GM21786 (cell line): ENCODE data around the gene RBM39.

ENCODE experiments used
- ATAC-seq: cut with Tn5 transposase; IDR thresholded peaks from one replicate; pipeline ENCODE4 v1.9.1; 2021; ENCODE audit not compliant: unreplicated experiment

Gene RBM39

GRCh38 chr20:35680452-35681183, 61.4 kb downstream of the RBM39 start:
- no peak for ATAC-seq

GRCh38 chr20:35674921-35675320, 67.1 kb downstream of the RBM39 start:
- no peak for ATAC-seq

- ATAC-seq, result no peak
These were observed 68.2 kb downstream of the RBM39 start for GRCh38 chr20:35673884-35674283.

GRCh38 chr20:35669681-35670080, 72.4 kb downstream of the RBM39 start:
- ATAC-seq, result no peak

- ATAC-seq, result no peak
These were observed 72.8 kb downstream of the RBM39 start for GRCh38 chr20:35669221-35669620.

- no peak for ATAC-seq
These were observed 76.1 kb downstream of the RBM39 start for GRCh38 chr20:35665949-35666288.

GRCh38 chr20:35664466-35665206, 77.4 kb downstream of the RBM39 start, which contains the start of the genes CPNE1 and RBM12:
CPNE1 (minus strand) TSS chr20:35664900; CDS start chr20:35632923, 31,977 bp downstream.
RBM12 (minus strand) TSS chr20:35664900; CDS start chr20:35655322, 9,578 bp downstream.
- peak; percentile 77 for ATAC-seq

- peak; percentile 19 for ATAC-seq
These were observed 78.3 kb downstream of the RBM39 start for GRCh38 chr20:35663516-35664465.

GRCh38 chr20:35662551-35662950, 79.5 kb downstream of the RBM39 start:
- no peak for ATAC-seq

- no peak for ATAC-seq
These were observed 80.2 kb downstream of the RBM39 start for GRCh38 chr20:35661908-35662307.

- ATAC-seq, result no peak
These were observed 81.0 kb downstream of the RBM39 start for GRCh38 chr20:35661053-35661452.

- no peak for ATAC-seq
These were observed 81.7 kb downstream of the RBM39 start for GRCh38 chr20:35660122-35660937.

GRCh38 chr20:35657271-35657670, 84.8 kb downstream of the RBM39 start:
- no peak for ATAC-seq

- ATAC-seq, result no peak
These were observed 87.6 kb downstream of the RBM39 start for GRCh38 chr20:35654415-35654814.

- no peak for ATAC-seq
These were observed 88.2 kb downstream of the RBM39 start for GRCh38 chr20:35653893-35654292.
